T-helper 1 cell treated with Interleukin-12 subunit alpha and Interleukin-12 subunit beta and Interleukin-4 antibody, amounts not matched to agents 30 ng/mL and 1 ng/mL, for 36 hours (primary cell): Measurements from ENCODE around the gene NEUROG3. TPM values are rescaled to one million over a fixed set of nuclear protein-coding genes. Genes with fewer than 3 reads are reported as not detected.

ENCODE experiments used
- intact Hi-C: fragments of 100-400 bp; cut with micrococcal nuclease; formaldehyde crosslinking; loops from one replicate; pipeline ENCODE4 v1.15.1; 2024
- total RNA-seq: library from RNA; stranded (reverse); gene quantifications from 2 replicates; pipeline ENCODE4 v1.2.3, GENCODE V29; 2022

The NEUROG3 gene, protein sequence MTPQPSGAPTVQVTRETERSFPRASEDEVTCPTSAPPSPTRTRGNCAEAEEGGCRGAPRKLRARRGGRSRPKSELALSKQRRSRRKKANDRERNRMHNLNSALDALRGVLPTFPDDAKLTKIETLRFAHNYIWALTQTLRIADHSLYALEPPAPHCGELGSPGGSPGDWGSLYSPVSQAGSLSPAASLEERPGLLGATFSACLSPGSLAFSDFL
- total RNA-seq: not detected in 2 replicates

DNA sequence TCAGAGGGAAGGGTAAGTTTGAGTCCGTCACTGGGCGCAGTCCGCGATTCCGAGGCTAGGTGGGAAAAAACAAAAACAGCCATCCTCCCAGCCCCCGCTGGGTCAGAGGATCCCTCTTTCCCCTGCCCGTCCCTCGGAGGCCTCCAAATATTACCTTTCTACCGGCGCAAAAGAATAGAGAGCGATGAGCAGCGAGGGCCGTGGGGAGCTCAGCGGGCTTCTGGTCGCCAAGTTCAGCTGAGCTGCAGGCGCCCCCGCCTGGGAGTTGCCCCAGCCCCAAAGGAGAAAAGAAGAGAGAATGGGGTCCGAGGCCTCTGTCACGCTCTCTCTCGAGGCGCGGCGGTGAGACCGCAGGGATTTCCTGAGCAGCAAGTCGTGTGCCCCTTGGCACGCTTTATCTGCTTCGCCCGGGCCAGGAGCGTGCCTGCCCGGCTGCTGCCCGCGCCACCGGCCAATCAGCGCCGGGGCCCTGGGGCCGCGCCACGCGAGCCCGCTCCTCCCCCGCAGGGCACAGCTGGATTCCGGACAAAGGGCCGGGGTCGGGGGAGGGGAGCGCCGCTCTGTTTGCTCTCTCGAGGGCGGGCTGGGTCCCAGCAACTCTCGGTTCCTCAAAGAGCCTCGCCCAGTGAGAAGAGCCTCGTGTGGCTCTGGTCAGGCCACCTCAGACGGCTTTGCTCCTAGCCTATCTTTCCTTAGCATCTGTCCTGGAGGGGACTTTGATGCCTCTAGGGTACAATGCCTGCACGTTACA, at the start of gene NEUROG3:
Gene NEUROG3 (minus strand): TSS at position 367 of the 751 bp plus-strand sequence. CDS start 379 bp downstream, outside the sequence.
- intact Hi-C loops: loop anchor here (5.0 kb wide), 1 partner anchor 64 kb away; no protein-coding TSS in a partner anchor

DNA sequence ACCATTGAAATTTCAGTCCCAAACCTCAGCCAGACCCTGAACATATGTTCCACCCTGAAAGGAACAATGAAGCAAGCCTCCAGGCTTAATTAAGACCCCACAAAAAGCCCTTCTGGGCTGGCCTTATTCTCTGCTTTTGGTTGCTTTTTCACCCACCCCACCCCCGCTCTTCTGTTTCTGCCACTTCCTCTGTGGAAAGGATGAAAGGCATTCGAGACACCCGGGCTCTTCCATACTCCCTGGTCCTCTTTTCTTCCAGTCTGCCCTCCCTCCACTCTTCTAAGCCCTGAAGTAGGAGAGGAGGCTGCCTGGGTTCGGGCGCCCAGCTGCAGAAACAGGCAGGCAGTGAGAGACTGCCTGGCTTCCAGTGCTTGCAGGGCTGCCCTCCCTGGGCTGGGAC, 47.4 kb upstream of the NEUROG3 start:
- intact Hi-C loops: no loop called here

DNA sequence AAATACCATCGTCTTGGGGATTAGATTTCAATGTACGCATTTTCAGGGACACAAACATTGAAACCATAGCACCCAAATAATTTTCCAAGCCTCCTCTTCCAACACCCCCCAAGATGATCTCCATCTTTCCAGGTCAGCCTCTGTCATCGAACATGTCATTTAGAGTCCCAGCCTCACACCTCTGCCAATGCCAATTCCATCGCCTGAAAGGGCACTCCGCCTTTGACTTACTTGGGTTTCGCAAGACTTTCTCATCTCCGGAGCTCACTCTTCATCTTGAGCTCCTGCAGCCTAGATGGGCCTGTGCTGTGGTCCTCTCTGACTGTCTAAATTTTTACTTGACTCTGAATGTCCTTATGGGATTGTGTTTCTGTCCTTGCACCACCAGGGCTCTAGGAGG, 46.4 kb upstream of the NEUROG3 start:
- intact Hi-C loops: no loop called here

DNA sequence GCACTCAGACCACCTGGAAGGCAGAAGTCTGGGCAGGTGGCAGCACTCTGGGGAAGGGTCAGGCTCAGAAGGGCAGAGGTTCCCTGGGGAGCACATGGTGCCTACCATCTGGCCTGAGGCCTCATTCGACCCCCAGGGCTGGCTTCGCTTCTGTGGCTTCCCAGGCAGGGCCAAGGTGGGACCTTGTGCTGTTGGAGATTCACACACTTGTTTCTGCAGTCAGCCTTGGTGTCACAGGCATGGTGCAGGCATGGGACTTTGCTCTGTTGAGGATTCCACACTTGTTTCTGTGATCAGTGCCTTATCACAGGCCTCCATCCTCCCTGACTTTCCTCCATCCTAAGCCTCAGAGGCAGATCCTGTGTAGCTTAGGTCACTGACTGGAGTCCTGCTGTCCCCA, 45.5 kb upstream of the NEUROG3 start:
- intact Hi-C loops: no loop called here

DNA sequence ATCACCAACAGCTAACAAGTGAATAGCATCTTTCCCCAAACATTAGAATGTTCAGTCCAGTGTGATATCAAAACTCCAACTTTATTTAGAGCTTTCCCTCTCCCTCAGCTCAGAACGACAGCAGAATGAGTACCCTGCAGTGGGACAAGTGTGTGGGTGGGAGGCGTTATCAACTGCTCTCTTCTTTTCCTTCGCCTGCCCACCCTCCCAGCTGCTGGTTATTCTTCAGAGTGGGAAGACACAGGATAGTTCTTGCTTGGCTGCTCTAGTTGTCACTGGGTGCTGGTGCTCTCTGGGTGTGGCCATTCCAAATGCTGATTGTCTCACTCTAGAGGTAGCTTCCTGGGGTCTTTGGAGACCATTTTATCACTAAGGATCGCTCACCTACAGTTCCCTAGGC, 43.1 kb upstream of the NEUROG3 start:
- intact Hi-C loops: no loop called here

DNA sequence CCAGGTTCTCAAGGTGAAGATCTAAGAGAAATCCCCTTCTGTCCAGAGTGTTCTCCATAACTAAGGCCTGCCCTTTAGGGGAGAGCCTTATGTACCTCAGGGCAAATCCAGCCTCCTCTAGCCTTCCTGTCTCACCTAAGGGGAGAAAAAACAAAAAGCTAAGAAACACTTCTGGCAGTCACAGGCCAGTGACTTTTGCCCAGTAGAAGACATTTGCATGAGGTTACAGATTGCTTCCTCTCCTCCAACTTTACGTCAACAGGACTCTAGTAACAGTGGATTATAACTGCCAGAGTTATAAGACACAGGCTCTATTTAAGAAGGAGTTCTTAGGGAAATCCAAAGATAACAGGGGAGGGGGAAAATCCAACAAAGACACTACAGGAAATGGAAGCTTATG, 40.9 kb upstream of the NEUROG3 start:
- intact Hi-C loops: no loop called here

DNA sequence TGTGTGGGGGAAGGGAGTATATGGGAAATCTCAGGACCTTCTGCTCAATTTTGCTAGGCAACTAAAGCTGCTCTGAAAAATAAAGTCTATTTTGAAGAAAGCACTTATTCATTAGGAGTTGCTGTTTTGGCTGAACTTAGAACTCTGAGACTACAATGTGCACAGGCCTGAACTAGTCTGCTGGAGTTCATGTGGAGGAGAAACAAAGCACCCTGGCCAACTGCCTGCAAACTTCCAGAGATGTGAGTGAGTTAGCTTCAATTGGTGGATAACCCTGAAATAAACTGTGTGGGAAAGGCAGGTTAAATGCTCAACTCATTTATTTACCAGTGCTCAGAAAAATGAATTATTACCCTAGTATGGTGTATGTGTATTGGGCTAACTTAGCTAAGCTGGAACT, 39.5 kb upstream of the NEUROG3 start:
- intact Hi-C loops: no loop called here

DNA sequence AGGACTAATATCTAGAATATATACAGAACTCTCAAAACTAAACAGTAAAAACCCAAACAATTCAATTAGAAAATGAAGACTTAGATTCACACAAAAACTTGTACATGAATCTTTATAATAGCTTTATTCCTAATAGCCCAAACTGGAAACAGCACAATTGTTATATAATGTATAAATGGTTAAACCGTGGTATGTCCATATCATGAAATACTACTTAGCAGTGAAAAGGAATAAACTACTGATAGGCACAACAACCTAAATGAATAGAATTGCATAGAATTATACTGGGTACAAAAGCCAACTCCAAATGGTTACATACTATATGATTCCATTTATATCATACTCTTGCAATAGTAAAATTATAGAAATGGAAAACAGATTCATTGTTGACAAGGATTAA, 35.9 kb upstream of the NEUROG3 start:
- intact Hi-C loops: no loop called here

DNA sequence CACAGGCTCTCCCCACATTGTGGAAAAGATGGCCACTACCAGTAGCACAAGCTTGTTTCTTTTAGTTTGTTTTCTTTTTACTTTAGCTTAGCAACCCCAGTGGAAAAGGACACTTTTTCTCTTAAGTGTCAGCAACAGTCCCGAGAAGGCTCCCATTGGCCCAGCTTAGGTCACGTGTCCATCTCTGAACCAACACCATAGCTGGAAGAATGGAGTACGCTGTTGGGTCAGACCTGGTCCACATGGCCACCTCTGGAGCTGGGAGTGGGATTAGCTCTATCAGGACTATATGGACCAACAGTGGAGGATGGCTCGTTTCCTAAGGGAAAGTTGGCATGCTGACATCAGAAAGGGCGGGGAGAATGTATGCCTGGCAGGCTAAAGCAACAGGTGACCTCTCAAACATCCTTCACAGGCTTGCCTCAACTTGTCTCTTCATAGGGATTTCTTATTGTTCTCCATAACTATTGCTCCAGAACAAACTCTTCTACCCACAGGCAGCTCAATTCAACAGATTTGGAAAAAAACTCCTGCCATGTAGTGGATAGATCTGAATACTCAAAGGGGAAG, 27.6 kb upstream of the NEUROG3 start:
- intact Hi-C loops: no loop called here

DNA sequence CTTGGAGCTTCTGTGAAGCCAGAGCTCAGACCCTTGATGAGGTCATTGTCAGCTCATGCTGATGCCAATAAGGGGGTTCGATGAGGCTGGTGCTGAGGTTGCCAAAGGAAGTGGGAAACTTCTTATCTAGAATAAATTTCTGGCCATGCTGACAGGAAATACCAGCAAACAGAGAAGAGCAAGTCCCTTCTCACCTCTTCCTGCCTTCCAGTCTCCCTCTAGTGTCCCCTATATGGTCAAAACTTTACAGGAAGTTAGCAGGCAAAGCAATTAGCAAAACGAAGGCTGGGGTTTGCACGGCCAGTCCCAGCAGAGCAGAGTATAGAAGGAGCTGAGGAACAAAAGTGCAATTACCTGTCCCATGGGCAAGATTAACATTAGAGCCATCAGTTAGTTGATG, 15.1 kb upstream of the NEUROG3 start:
- intact Hi-C loops: no loop called here

DNA sequence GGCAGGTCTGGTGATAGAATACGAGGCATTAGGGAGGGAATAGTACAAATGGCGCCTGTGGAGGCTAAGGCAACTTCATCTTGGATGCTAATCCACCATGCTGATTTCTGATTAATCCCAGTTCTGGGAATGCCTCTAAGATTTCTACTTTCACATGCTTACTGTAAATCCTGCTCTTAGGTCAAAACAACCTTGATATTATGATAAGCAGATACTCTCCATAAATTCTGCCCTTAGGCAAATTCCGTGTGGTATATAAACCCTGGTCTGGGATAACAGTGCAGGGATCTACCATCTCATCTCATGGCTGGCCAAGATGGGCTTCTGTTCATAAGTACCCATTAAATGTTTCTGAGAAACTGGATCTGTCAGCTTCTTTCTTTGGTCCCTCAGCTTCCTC, 11.4 kb upstream of the NEUROG3 start:
- intact Hi-C loops: no loop called here

DNA sequence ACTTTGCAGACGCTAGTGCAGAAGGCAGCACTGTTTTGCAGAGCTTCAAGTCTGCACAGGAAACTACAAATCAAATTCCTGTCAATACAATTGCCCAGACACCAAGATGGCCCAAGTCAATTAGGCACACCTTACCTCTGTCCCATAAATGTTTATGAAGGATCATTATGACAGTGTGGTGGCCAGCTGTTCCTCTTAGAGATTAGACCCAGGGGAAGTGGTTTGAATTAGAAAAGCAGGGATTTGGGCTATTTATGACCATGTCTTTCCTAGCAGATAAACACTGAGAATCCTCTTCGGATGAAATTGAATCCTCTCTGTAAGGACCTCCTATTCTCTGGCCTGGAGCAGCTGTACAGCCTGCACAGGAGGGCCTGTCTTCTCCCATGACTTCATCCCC, 9.9 kb upstream of the NEUROG3 start:
- intact Hi-C loops: no loop called here

DNA sequence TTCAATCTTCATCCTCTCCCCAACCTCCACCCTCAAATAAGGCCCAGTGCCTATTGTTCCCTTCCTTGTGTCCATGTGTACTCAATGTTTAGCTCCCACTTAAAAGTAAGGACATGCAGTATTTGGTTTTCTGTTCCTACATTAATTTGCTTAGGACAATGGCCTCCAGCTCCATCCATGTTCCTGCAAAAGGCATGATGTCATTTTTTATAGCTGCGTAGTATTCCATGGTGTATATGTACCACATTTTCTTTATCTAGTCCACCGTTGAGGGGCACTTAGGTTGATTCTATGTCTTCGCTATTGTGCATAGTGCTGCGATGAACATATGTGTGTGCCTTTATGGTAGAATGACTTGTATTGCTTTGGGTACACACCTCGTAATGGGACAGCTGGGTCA, 7.2 kb upstream of the NEUROG3 start:
- intact Hi-C loops: no loop called here

DNA sequence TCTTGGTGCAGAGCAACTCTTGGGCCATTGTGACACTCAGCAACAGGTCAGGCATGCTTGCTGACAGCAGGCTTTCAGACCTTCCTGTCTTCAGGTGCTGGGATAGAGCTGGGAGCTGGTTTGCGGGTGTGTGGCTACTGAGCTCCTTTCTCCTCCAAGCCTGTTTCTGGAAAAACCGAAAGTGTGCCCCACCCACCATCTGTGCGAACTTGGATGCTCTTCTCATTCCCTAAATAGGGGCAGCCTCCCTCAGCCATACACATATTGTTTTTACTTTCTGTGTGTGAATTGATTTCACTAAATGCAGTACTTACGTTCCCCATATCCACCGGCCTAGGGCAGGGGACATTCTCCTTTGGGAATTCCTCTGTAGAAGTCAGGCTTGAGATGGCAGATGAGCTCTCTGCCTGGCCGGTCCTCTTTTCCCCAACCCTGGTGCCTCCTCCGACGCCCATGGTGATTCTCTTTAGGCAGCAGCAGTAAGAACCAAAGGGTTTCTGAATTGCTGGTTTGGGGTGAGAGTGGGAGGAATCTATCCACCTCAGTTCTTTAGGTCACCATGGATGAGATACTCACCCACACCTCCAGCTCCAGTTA, 6.3 kb upstream of the NEUROG3 start:
- intact Hi-C loops: no loop called here

DNA sequence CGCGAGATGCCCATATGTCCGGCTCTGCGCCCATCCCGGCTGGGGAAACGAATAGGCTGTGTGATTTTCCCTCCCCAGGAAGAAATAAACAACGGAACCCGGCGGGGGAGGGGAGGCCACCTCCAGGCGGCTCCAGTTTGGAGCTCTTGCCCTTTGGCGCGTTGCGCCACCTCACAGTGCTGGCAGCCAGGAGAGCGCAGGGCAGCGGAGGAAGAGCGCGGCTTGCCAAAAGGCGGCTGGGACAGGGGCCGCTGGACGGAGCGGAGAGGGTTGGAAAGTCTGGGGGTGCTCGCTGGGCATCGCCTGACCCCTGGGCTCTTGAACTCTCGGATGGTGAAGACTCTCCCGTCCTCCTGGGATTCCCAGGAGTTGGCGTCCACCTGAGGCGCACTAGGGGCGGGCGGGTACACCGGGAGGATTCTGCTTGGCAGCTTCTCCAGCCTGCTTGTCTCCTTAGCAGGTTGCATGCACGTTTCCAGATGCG, 5.3 kb upstream of the NEUROG3 start:
- intact Hi-C loops: no loop called here

DNA sequence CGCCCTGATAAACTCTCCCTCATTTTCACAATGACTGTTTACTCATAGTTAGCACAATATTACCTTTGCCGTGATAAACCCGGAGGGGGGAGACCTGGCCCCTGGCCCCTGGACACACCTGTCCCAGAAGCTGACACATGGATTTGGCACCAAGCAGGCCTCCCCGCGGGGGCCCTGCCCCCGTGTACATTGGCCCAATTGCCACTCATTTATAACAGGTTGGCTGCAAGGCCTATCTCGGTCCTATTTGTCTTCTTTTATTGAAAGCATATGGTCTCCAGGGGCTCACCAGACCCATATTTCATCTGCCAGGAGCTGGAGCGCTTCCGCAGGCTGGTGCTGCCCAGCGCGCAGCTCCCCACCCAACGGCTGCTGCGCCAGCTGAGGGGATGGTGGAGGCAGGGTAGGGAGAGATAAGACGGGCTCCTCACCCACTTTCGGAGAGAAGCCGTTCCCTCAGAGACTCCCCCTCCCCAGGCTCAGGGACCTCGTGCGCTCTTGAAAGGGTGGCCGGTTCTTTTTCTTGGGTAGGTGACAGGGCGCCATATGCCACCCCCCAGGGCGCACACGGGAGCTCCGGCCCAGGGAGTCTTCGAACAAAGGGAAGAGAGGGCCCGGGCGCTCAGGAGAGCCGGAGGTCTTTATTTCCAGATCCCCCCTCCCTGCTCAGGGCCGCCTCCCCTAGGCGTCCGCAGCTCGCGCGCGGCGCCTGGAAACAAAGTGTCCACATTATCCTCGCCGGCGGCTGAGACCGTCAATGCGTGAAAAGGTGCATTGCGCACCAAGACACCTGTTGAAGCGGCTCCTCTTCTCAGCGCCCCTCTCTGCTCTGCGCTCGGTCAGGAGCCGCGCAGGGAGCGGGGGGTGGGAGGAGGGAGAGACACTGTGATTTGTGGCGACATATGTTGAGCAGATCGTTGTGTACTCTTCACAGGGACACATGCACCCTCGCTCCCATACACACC, 4.3 kb upstream of the NEUROG3 start:
- intact Hi-C loops: no loop called here

DNA sequence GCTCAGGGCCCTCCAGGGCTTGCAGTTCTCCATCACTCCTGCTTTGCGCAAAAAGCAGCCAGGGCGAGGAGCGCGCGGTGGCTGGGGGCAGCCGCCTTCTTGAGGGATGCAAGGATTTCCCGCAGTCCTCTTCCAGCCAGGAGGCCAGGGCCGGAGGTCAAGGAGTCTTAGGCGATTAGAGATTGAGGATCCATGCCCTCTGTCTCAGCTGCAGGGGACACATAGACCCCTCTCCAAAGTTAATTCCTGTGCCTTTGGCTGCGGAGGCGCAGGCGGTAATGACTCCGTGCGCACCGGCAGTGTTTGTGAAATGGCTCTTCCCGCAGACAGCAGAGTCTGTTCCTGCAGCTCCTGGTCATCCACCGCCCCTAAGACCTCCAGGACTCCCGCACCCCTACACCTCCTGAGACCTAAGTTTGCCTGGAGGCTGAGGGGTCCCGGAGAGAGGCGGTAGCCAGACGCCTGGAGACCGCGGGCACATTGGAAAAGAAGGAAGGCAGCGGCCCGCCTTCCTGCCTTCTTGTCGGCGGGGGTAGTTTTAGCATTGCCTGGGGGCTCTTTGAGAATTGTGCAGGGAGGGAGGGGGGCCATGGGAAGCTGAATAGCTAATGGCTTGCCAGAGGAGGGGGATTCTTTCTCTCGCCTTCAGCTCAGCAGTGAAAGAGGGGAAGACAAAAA, 3.3 kb upstream of the NEUROG3 start:
- intact Hi-C loops: no loop called here

DNA sequence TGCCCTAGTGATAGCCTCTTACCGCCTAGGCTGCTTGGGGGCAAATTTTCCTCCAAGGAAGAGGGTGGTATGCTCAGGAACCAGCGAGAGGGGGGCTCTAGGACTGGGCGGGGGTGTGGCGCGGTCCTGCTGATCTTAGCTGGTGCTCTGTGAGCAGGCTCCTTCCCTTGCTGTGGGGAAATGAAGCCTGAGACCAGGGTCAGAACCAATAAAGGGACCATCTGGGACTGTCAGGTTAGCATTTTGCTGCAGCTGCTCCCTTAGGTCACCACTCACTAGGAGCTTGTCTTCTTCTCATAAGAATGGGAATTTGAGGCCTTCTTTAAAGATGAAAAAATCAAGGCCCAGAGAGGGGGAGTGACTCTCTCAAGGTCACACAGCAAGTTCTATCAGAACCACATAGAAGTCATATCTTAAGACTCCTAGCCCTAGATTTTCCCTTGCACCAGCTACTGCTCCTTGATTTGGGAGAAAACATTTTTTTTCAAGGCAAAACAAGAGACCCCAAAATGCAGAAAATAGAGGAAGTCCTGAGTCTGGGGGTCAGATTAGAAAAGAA, 2.0 kb upstream of the NEUROG3 start:
- intact Hi-C loops: no loop called here

DNA sequence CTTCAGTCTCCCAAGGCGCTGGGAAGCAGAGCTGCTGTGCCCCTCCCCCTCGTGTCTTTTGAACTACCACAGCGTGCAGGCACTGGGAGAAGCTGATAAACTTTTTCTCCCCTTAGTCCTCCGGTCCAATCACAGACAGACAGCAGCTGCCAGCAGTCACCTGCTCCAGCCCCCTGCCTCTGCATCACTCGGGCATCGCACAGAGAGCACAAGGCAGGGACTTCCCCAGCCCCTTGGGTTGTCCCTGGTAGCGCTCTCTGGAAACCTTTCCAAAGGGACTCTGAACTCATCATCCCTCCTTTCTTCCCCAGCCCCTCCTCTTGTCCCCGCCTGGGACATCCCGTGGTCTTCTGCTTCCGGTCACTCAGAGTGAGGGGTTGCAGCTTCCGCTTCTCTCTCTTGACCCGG, 1.4 kb upstream of the NEUROG3 start:
- intact Hi-C loops: loop anchor here (5.0 kb wide), 1 partner anchor 63 kb away; no protein-coding TSS in a partner anchor
